WTC11 (cell line): ENCODE data around the gene AGPAT4. TPM values are rescaled to one million over a fixed set of nuclear protein-coding genes. Genes with fewer than 3 reads are reported as not detected.

ENCODE experiments used
- ATAC-seq: fragments of 200-7000 bp; cut with Tn5 transposase; 2 replicates; pipeline ENCODE4 v1.10.0; 2021; ENCODE audit warnings: mild to moderate bottlenecking, moderate library complexity
- CTCF ChIA-PET: fragments of 300-600 bp; sonication (Branson Sonifier 250); formaldehyde crosslinking; loops from one replicate; lab custom pipeline; 2021; ENCODE audit warnings: antibody characterized with exemption; lab: Charles Lee
- POLR2A ChIA-PET: fragments of 350-600 bp; sonication (Branson Sonifier 250); formaldehyde crosslinking; loops from one replicate; lab custom pipeline; 2021; ENCODE audit warnings: antibody characterized with exemption; lab: Charles Lee
- DNase-seq: peaks from one replicate; pipeline ENCODE4 v3.0.0; 2021; ENCODE audit warnings: low spot score
- H3K27ac Mint-ChIP-seq: 2 replicates; pipeline ENCODE4 v1.8.0; 2021; ENCODE audit warnings: mixed read lengths
- H3K27me3 Mint-ChIP-seq: 2 replicates; pipeline ENCODE4 v1.8.0; 2021; ENCODE audit warnings: low read depth, mild to moderate bottlenecking, moderate library complexity, mixed read lengths
- H3K36me3 Mint-ChIP-seq: 2 replicates; pipeline ENCODE4 v1.8.0; 2021; ENCODE audit warnings: mixed read lengths
- H3K4me1 Mint-ChIP-seq: 2 replicates; pipeline ENCODE4 v1.8.0; 2022; ENCODE audit warnings: mixed read lengths
- H3K4me3 Mint-ChIP-seq: 2 replicates; pipeline ENCODE4 v1.8.0; 2021; ENCODE audit warnings: mild to moderate bottlenecking, moderate library complexity, mixed read lengths
- H3K9me3 Mint-ChIP-seq: 2 replicates; pipeline ENCODE4 v1.8.0; 2021; ENCODE audit warnings: mixed read lengths
- ATF2 ChIP-seq: sonication (generic); formaldehyde crosslinking; IDR thresholded peaks from 2 replicates; pipeline ENCODE4 v1.8.1; 2022; ENCODE audit warnings: low read depth, missing genetic modification reagents, borderline replicate concordance
- CBFB ChIP-seq: sonication (generic); formaldehyde crosslinking; IDR thresholded peaks from 2 replicates; pipeline ENCODE4 v1.8.1; 2022; ENCODE audit warnings: mild to moderate bottlenecking, low read depth, missing genetic modification reagents
- E2F1 ChIP-seq: sonication (generic); formaldehyde crosslinking; IDR thresholded peaks from 2 replicates; pipeline ENCODE4 v1.8.0; 2022; ENCODE audit warnings: mild to moderate bottlenecking, missing genetic modification reagents
- ESRRA ChIP-seq: sonication (generic); formaldehyde crosslinking; IDR thresholded peaks from 2 replicates; pipeline ENCODE4 v1.8.1; 2022; ENCODE audit warnings: mild to moderate bottlenecking, missing genetic modification reagents, borderline replicate concordance
- GRHL2 ChIP-seq: fragments of 250-450 bp; sonication (Bioruptor Pico); IDR thresholded peaks from 2 replicates; pipeline ENCODE4 v1.8.0; 2022; ENCODE audit warnings: mild to moderate bottlenecking, moderate library complexity; ENCODE audit not compliant: insufficient replicate concordance, severe bottlenecking
- GTF2I ChIP-seq: fragments of 250-450 bp; sonication (Bioruptor Pico); conservative IDR thresholded peaks from 2 replicates; pipeline ENCODE4 v1.4.0; 2021; ENCODE audit warnings: mild to moderate bottlenecking
- NFE2L1 ChIP-seq: sonication (generic); formaldehyde crosslinking; IDR thresholded peaks from 2 replicates; pipeline ENCODE4 v1.8.1; 2023; ENCODE audit warnings: missing genetic modification reagents
- NFYB ChIP-seq: sonication (generic); formaldehyde crosslinking; conservative IDR thresholded peaks from 2 replicates; pipeline ENCODE4 v1.8.0; 2022; ENCODE audit warnings: low read depth, missing genetic modification reagents
- NR3C1 ChIP-seq: sonication (generic); formaldehyde crosslinking; conservative IDR thresholded peaks from 2 replicates; pipeline ENCODE4 v1.8.1; 2023; ENCODE audit warnings: low read depth, mild to moderate bottlenecking, missing genetic modification reagents
- PRRX2 ChIP-seq: fragments of 250-450 bp; sonication (Bioruptor Pico); IDR thresholded peaks from 2 replicates; pipeline ENCODE4 v1.8.0; 2021; ENCODE audit warnings: mild to moderate bottlenecking
- SMAD4 ChIP-seq: sonication (generic); formaldehyde crosslinking; IDR thresholded peaks from 2 replicates; pipeline ENCODE4 v1.8.0; 2022; ENCODE audit warnings: mild to moderate bottlenecking, missing genetic modification reagents
- SOX15 ChIP-seq: fragments of 250-450 bp; sonication (Bioruptor Pico); IDR thresholded peaks from 2 replicates; pipeline ENCODE4 v1.9.0; 2021; ENCODE audit warnings: mild to moderate bottlenecking
- TEAD4 ChIP-seq: sonication (generic); formaldehyde crosslinking; IDR thresholded peaks from 2 replicates; pipeline ENCODE4 v1.8.0; 2022; ENCODE audit warnings: mild to moderate bottlenecking, missing genetic modification reagents
- TP53 ChIP-seq: sonication (generic); formaldehyde crosslinking; IDR thresholded peaks from 2 replicates; pipeline ENCODE4 v1.8.1; 2023; ENCODE audit warnings: mild to moderate bottlenecking, missing genetic modification reagents
- USF2 ChIP-seq: sonication (generic); formaldehyde crosslinking; IDR thresholded peaks from 2 replicates; pipeline ENCODE4 v1.8.1; 2023; ENCODE audit warnings: mild to moderate bottlenecking, missing genetic modification reagents, moderate library complexity
- ZBTB21 ChIP-seq: sonication (generic); formaldehyde crosslinking; IDR thresholded peaks from 2 replicates; pipeline ENCODE4 v1.8.1; 2023; ENCODE audit warnings: mild to moderate bottlenecking, missing genetic modification reagents, borderline replicate concordance
- ZBTB43 ChIP-seq: sonication (generic); formaldehyde crosslinking; IDR thresholded peaks from 2 replicates; pipeline ENCODE4 v1.8.1; 2023; ENCODE audit warnings: mild to moderate bottlenecking, missing genetic modification reagents
- ZMAT4 ChIP-seq: fragments of 250-450 bp; sonication (Bioruptor Pico); IDR thresholded peaks from 2 replicates; pipeline ENCODE4 v1.9.0; 2021; ENCODE audit warnings: mild to moderate bottlenecking
- ZNF219 ChIP-seq: sonication (generic); formaldehyde crosslinking; IDR thresholded peaks from 2 replicates; pipeline ENCODE4 v1.8.0; 2023; ENCODE audit warnings: missing genetic modification reagents, mild to moderate bottlenecking, borderline replicate concordance
- ZNF416 ChIP-seq: fragments of 250-450 bp; sonication (Bioruptor Pico); IDR thresholded peaks from 2 replicates; pipeline ENCODE4 v1.9.0; 2021; ENCODE audit warnings: mild to moderate bottlenecking, inconsistent platforms
- ZNF423 ChIP-seq: fragments of 250-450 bp; sonication (Bioruptor Pico); IDR thresholded peaks from 2 replicates; pipeline ENCODE4 v2.1.2; 2022; ENCODE audit warnings: mild to moderate bottlenecking, moderate library complexity
- ZNF425 ChIP-seq: fragments of 250-450 bp; sonication (Bioruptor Pico); conservative IDR thresholded peaks from 2 replicates; pipeline ENCODE4 v1.9.0; 2021; ENCODE audit warnings: mild to moderate bottlenecking
- ZSCAN18 ChIP-seq: fragments of 250-450 bp; sonication (Bioruptor Pico); IDR thresholded peaks from 2 replicates; pipeline ENCODE4 v2.1.2; 2022; ENCODE audit warnings: mild to moderate bottlenecking, moderate library complexity
- total RNA-seq: library from RNA; stranded (reverse); gene quantifications from 3 replicates; pipeline ENCODE4 v1.2.3, GENCODE V29; 2021

The AGPAT4 gene
- total RNA-seq, 1 experiment from 2014 or later = 19.7 TPM

GRCh38 chr6:161154796-161155335 lies 119.0 kb downstream of the AGPAT4 start:
- DNase-seq = no peak
- TF ChIP-seq ZBTB21 (CRISPR knock-in tag) (no peak), SMAD4 (CRISPR knock-in tag) (no peak), ZNF425 (CRISPR knock-in tag) (no peak), ZNF416 (CRISPR knock-in tag) (no peak), ATF2 (CRISPR knock-in tag) (no peak), PRRX2 (CRISPR knock-in tag) (no peak), SOX15 (CRISPR knock-in tag) (no peak), ESRRA (no peak), ZBTB43 (CRISPR knock-in tag) (no peak), TP53 (no peak), NR3C1 (CRISPR knock-in tag) (no peak), E2F1 (no peak)
- ChIA-PET POLR2A (no interaction called here), CTCF (interaction anchor here (1.8 kb wide), 1 partner anchor 219 kb away, joined by 4 read pairs; no protein-coding TSS in a partner anchor)
- Mint-ChIP-seq H3K4me1 (no peaks in the 10 kb centered on the region), H3K4me3 (no peak overlapping the region), H3K36me3 (peaks cover 47% of the 10 kb centered on the region), H3K27ac (no peak overlapping the region), H3K27me3 (no peaks in the 10 kb centered on the region), H3K9me3 (peaks cover 27% of the 10 kb centered on the region)
- no peak for ATAC-seq

- no peaks in the 10 kb centered on the region for H3K27me3 Mint-ChIP-seq
- ATAC-seq = no peak
- POLR2A ChIA-PET = no interaction called here
- H3K4me1 Mint-ChIP-seq = no peaks in the 10 kb centered on the region
- CTCF ChIA-PET = interaction anchor here (1.7 to 1.8 kb wide), 2 partner anchors 218 to 220 kb away, joined by 4 to 10 read pairs; no protein-coding TSS in a partner anchor
- TF ChIP-seq NR3C1 (CRISPR knock-in tag) = no peak
- no peak for TF ChIP-seq TEAD4
- no peak for TF ChIP-seq USF2 (CRISPR knock-in tag)
- TF ChIP-seq ZSCAN18 = no peak
- TF ChIP-seq NFYB (CRISPR knock-in tag) = no peak
- TF ChIP-seq GTF2I (CRISPR knock-in tag) = no peak
- no peak for TF ChIP-seq CBFB
- TF ChIP-seq GRHL2 (CRISPR knock-in tag) = no peak
- no peak for TF ChIP-seq ZNF423 (CRISPR knock-in tag)
- TF ChIP-seq NFE2L1 (CRISPR knock-in tag) = no peak
- no peak for TF ChIP-seq ZMAT4 (CRISPR knock-in tag)
- TF ChIP-seq ZNF219 (CRISPR knock-in tag) = no peak
- no peak for TF ChIP-seq ZNF425 (CRISPR knock-in tag)
- DNase-seq = no peak
- H3K9me3 Mint-ChIP-seq = peaks cover 27% of the 10 kb centered on the region
- H3K27ac Mint-ChIP-seq = no peak overlapping the region
- peaks cover 41% of the 10 kb centered on the region for H3K36me3 Mint-ChIP-seq
- no peak overlapping the region for H3K4me3 Mint-ChIP-seq
These were observed 120.1 kb downstream of the AGPAT4 start for GRCh38 chr6:161153725-161154124.
